H1 (cell line): Measurements from ENCODE around the gene MAP4K4.
"Not testable (repeated sequence)": the region's sequence is repeated elsewhere in the genome, so short reads cannot be mapped to it uniquely, and the experiment has no call there.

Experiments
- EZH2 ChIP-seq: fragments of 200-600 bp; sonication (generic); IDR thresholded peaks from 2 replicates; pipeline ENCODE4 v1.7.1; 2012; ENCODE audit warnings: low read depth, mild to moderate bottlenecking, moderate library complexity, low read length, inconsistent platforms; ENCODE audit not compliant: severe bottlenecking
- POLR2A ChIP-seq, 2 experiments: IDR thresholded peaks; 1 replicate in 1 of 2; 2 replicates in 1 of 2; pipeline ENCODE4 v1.6.1; 2011; ENCODE audit warnings: low read depth in 2 of 2, low read length in 2 of 2, mild to moderate bottlenecking in 2 of 2; ENCODE audit errors: control extremely low read depth in 1 of 2
- RFX5 ChIP-seq: IDR thresholded peaks from 2 replicates; pipeline ENCODE4 v1.6.1; 2011; ENCODE audit warnings: low read depth, low read length, improper control_type of control experiment, borderline replicate concordance
- TF ChIP-seq, protein P1 (sequence below), 3 experiments: IDR thresholded peaks; 1 replicate in 2 of 3; 2 replicates in 1 of 3; pipeline versions ENCODE4 v1.5.1 to v1.6.1; 2011; ENCODE audit warnings: low read length in 3 of 3, mild to moderate bottlenecking in 3 of 3, inconsistent platforms in 2 of 3, low read depth in 1 of 3, moderate library complexity in 1 of 3; ENCODE audit not compliant: insufficient read depth in 1 of 3; ENCODE audit errors: control extremely low read depth in 1 of 3

DNA sequence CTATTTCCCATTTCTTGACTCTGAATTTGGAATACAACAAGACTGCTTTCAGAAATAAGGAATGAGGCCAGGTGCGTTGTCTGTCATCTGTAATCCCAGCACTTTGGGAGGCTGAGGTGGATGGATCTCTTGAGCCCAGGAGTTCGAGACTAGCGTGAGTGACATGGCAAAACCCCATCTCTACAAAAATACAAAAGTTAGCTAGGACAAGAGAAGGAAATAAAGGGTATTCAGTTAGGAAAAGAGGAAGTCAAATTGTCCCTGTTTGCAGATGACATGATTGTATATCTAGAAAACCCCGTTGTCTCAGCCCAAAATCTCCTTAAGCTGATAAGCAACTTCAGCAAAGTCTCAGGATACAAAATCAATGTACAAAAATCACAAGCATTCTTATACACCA, 51.0 kb downstream of the MAP4K4 start:
- not testable (repeated sequence) for TF ChIP-seq RFX5; POLR2A (IDR thresholded peaks at IDR 0.05; ENCODE audit: control extremely low read depth in 1 of 2, low read depth in 2 of 2, low read length in 2 of 2); EZH2
- TF ChIP-seq, protein P1, sequence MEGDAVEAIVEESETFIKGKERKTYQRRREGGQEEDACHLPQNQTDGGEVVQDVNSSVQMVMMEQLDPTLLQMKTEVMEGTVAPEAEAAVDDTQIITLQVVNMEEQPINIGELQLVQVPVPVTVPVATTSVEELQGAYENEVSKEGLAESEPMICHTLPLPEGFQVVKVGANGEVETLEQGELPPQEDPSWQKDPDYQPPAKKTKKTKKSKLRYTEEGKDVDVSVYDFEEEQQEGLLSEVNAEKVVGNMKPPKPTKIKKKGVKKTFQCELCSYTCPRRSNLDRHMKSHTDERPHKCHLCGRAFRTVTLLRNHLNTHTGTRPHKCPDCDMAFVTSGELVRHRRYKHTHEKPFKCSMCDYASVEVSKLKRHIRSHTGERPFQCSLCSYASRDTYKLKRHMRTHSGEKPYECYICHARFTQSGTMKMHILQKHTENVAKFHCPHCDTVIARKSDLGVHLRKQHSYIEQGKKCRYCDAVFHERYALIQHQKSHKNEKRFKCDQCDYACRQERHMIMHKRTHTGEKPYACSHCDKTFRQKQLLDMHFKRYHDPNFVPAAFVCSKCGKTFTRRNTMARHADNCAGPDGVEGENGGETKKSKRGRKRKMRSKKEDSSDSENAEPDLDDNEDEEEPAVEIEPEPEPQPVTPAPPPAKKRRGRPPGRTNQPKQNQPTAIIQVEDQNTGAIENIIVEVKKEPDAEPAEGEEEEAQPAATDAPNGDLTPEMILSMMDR (IDR thresholded peaks at IDR 0.05; ENCODE audit: control extremely low read depth in 1 of 3, insufficient read depth in 1 of 3, low read depth in 1 of 3, low read length in 3 of 3): not testable (repeated sequence)
